Activated CD4-positive, CD25-positive, alpha-beta regulatory T cell (primary cell): Measurements from ENCODE around the gene FBXO34.
A peak's percentile ranks its signal among the peaks of the same experiment; 100 is the strongest.

Experiments
- DNase-seq, 4 experiments: peaks; one replicate each; lab custom pipeline; 2025; lab: John Stamatoyannopoulos, UW

FBXO34 gene

DNA sequence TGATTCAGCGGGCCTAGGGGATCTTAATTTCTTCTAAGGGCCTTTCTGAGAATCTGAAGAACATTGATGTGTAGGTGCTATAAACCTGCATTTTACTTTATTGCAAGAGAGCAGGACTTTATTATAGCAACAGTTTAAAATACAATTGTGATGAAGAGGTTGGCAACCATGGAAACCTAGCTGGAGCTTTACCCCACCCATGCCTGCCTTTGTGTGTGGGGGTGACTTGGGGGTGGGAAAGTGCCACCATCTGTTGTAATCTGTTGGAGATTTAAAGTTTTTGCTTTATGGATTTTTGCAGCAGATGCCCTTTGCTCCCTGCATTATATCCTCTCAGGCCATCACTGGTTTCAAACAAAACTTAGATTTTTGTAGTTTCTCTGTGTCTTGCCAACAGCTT is 75.8 kb downstream of the FBXO34 start:
- DNase-seq = no peak

DNA sequence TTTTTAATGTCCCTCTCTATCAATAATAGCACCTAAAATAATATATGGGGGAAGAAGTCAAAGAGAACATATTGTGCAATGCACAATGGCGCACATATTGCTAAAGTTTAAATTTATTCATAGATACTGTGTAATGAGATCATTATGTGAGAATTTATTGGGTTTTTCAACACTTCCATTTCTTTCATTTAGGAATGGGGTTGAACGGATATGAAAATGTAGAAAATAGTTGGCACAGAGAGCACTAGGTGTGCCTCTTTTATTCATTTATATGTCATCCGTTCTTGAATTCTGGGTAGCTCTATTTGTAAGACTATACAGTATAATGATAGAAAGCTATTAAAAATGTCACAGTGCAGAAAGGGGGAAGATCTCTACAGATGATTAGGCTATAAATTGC is 76.5 kb downstream of the FBXO34 start:
- DNase-seq = no peak

DNA sequence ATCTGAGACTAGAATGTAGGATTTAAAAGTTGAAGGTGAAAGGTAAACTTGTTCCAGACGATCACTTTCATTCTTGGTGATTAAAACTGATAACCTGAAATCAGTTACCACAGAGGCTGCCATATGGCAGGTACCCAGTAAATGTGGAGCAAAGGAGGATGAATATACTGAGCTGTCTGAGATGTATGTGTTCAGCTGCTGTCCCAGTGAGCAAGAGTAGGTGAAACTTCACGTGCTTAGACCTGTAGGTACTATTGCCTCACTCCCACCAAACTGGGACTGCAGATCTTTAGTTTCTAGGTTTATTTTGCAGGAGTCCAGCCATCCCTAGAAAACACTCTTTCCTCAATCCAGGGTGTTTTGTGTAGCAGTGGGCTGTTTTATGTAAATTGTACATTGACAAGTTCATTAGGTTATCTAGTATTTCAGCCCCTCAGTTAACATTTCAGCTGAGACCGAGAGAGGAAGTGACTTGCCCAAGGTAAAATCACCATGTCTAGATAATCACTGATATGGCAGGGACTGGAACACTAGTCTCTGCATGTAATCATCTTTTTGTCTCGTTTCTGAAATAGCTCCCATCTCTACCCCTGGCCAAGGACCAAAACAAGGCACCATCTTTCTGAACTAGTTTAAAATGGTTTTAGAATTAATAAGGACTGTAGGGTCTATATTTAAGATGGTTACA is 77.7 kb downstream of the FBXO34 start:
- DNase-seq = no peak

DNA sequence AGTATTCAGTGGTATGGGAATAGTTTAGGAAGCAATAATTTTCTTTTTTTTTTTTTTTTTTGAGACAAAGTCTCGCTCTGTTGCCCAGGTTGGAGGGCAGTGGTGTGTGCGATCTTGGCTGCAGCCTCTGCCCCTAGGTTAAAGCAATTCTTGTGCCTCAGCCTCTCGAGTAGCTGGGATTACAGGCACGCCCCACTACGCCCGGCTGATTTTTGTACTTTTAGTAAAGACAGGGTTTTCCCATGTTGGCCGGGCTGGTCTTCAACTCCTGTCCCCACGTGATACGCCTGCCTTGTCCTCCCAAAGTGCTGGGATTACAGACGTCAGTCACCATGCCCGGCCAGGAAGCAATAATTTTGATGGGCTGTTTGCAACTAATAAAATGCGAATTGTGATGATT is 78.3 kb downstream of the FBXO34 start:
- no peak for DNase-seq

DNA sequence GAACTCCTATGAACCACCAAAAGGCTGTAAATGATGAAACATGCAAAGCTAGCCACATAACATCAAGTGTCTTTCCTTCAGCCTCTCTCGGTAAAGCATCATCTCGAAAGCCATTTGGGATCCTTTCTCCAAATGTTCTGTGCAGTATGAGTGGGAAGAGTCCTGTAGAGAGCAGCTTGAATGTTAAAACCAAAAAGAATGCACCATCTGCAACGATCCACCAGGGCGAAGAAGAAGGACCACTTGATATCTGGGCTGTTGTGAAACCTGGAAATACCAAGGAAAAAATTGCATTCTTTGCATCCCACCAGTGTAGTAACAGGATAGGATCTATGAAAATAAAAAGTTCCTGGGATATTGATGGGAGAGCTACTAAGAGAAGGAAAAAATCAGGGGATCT is 79.2 kb downstream of the FBXO34 start:
- no peak for DNase-seq

DNA sequence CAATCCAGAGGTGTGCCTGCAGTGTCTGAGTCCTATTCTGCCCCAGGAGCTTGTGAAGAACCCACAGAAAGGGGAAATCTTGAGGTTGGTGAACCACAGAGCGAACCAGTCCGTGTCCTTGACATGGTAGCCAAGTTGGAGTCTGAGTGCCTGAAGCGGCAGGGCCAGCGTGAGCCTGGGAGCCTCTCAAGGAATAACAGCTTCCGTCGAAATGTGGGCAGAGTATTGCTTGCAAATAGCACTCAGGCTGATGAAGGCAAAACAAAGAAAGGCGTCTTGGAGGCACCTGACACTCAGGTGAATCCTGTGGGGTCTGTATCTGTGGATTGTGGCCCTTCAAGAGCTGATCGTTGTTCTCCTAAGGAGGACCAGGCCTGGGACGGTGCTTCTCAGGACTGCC is 79.9 kb downstream of the FBXO34 start:
- DNase-seq = no peak

DNA sequence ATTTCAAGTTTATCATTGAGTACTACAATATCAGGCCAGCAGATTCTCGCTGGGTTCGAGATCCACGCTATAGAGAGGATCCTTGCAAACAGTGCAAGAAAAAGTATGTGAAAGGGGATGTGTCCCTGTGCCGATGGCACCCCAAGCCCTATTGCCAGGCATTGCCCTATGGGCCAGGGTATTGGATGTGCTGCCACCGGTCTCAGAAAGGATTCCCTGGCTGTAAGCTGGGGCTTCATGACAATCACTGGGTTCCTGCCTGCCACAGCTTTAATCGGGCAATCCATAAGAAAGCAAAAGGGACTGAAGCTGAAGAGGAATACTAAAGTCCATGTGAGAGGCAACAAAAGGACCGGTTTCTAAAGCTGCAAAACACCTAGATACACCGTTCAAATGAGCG is 81.0 kb downstream of the FBXO34 start:
- no peak for DNase-seq

DNA sequence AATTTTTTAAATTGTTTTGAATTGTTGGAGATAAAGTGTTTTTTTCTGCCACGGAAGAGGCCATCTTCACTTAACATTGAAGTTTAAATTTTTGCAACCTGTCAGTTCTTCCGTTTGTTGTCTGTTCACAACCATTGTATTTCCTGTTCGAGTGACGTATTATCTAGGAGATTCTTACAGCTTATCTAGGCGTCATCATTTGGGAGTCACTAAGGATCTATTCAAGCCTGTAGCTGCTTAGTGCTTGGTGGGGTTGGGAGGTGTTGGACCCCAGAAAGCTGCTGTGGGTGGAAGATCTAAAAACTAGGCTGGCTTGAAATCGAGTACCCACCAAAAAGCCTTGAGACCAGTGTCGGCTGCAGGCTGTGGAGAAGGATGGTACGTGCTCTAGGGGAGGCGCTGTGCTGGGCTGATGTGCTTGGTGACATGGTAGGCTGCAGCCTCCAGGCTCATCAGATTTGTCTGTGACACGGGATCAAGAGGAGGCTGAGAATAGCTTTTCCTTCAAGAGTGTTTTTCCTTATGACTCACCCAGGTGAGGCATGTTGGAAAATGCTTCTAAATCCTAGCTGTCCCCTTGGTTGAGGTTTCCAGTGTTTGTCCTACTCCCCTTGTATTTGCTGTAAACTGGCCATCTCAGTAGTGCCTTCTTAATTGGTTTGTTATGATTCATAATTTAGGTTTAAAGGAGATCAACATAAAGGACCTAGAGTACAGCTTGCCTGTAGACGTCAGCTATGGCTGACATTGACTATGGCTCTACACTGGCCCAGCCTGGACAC is 82.7 kb downstream of the FBXO34 start:
- no peak for DNase-seq

DNA sequence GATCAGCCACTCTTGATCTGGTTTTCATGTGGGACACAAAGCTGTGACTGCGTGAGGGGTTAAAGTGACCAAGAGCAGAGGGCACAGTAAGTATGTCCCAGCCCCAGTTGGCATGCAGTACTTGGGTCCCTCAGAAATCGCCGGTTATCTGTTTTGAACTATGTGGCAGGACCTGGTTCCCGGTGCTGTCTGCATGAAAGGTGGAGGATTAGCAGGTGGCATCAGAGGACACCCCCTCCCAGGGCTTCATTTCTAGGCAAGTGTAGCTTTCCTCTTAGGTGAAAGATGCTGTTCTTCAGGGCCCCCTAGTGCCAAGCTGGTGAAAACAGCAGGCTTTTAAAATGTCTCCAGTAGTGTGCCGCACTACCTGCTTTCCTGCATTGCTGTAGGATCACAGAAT is 83.3 kb downstream of the FBXO34 start:
- DNase-seq = peak in 3 of 4 experiments; percentile 18 to 48 (median 19)

DNA sequence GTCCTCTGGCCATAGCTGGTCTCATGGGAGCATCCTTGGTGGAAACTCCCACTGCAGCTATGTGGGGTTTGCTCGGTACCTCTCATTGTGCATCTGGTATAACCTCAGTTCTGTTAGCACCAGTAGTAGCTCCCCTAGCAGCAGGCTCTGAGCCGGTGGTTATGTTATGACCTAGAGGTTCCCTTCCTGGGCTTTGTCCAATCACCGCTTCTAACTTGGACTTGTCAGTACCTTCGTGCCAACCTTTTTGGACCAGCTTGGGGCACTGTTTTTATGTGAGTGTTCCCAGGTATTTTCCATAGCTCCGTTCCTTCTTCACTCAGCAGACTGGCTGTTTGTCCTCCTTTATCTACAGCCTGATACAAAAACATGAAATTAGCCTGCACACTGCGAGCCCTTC is 84.7 kb downstream of the FBXO34 start:
- DNase-seq = no peak

DNA sequence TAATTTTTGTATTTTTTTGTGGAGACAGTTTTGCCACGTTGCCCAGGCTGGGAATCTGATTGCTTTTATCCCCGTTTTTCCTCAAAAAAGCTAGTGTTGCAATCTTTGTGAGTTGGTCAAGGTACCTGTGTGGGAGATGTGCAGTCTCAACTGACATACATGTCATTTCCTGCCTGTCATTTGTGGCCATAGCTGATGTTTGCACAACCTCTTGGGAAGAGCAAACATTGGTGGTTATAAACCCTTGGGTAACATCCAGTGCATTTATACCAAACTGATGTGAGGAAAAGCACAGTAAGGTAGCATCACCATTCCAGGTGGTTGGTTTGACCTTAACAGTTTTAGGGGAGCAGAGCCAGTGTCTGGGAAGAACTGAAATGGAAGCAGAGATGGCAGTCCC is 85.7 kb downstream of the FBXO34 start:
- DNase-seq = no peak

DNA sequence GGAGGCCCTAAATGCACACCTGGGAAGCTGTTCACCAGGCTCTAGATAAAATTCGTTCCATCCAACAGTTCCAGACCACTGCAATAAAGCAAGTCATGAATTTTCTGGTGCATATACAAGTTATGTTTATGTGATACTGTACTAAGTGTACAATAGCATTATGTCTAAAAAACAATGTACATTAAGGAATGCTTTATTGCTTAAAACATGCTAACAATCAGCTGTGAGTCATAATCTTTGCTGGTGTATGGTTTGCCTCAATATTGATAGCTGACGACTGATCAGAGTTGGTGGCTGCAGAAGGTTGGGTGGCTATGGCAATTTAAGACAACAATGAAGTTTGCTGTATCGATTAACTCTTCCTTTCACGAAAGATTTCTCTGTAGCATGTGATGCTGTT is 88.1 kb downstream of the FBXO34 start:
- no peak for DNase-seq

DNA sequence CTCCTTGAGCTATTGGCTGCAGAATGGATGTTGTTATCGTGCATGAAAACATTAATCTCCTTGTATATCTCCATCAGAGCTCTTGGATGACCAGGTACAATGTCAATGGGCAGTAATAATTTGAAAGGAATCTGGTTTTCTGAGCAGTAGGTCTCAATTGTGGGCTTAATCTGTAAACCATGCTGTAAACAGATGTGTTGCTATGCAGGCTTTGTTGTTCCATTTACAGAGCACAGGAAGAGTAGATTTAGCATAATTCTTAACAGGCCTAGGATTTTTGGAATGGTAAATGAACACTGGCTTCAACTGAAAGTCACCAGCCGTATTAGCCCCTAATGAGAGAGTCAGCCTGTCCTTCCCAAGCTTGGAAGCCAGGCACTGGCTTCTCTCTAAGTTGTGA is 90.0 kb downstream of the FBXO34 start:
- no peak for DNase-seq

DNA sequence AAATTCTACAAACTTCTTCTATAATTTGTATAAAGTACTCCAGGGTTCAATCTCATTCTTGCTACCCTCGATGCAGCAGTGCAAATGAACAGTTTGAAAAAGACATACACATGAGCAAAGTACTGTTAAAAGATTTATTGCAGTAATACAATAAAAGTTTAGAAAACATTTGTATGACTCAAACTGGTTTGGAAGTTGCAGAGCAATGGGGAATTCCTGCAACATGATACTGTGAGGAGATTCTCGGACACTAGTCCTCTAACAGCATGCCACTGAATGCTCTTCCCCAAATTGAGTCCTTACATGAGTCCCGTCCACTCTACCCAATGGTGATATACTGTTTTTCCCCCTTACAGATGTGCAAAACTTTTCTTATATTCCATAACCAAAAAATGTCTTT is 95.0 kb downstream of the FBXO34 start:
- DNase-seq = no peak

DNA sequence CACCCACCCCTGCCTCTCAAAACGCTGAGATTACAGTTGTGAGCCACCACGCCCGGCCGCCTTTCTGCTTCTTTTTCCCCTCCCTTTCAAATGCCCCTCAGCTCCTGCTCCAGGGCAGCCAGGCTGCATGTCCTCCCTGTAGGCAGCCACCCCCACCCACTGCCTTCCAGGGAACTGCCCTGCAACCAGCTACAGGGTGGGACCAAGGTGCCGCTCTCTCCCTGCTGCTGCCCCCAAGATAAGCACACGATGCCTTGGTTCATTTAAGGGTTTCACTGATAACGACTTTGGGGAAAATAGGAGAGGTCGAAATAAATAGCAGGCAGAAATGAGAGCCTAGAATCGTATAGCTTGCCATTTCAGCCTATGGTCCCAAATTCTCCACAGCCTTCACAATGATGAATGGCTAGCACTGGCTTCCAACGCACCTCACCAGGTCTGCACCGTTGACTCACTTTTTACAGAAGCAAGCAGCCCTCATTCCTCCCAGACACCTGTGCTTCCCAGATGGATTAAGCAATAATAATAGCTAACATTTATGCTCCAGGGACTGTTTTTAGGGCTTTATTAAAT is 99.7 kb downstream of the FBXO34 start:
- DNase-seq = no peak

DNA sequence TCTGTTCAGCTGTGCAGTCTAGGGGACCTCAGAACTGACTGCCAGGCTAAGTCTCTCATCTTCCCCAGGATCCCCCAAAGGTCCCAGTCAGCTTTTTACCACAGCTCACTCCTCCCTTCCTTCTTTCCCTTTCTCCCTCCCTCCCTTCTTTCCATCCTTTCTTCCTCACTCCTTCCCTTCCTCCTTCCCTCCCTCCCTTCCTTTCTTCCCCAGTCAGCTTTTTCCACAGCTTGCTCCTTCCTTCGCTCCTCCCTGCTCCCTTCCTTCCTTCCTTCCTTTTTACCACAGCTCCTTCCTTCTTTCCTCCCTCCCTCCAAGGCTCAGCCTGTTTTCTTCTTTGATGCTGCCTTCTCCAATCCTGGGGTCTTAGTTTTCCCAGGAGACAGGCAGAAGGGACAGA is 101.2 kb downstream of the FBXO34 start:
- DNase-seq = no peak

DNA sequence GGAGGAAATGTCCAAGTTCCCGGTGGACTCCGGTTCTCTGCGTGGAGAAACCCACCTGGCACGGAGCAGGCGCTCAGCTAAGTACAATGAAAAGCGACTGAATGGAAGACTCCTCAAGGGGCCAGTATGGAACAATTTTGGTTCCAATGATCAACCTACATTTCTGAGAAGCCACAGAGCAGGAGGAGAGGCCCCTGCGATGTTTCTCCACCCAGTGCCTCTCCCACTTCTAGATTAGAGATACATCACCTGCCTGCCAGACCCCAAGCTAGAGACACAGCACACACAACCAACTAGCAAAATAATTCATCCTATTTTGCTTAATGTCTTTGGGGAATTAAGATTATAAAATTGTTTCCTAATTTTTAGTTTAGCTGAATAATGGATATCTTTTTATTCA is 101.6 kb downstream of the FBXO34 start:
- no peak for DNase-seq

DNA sequence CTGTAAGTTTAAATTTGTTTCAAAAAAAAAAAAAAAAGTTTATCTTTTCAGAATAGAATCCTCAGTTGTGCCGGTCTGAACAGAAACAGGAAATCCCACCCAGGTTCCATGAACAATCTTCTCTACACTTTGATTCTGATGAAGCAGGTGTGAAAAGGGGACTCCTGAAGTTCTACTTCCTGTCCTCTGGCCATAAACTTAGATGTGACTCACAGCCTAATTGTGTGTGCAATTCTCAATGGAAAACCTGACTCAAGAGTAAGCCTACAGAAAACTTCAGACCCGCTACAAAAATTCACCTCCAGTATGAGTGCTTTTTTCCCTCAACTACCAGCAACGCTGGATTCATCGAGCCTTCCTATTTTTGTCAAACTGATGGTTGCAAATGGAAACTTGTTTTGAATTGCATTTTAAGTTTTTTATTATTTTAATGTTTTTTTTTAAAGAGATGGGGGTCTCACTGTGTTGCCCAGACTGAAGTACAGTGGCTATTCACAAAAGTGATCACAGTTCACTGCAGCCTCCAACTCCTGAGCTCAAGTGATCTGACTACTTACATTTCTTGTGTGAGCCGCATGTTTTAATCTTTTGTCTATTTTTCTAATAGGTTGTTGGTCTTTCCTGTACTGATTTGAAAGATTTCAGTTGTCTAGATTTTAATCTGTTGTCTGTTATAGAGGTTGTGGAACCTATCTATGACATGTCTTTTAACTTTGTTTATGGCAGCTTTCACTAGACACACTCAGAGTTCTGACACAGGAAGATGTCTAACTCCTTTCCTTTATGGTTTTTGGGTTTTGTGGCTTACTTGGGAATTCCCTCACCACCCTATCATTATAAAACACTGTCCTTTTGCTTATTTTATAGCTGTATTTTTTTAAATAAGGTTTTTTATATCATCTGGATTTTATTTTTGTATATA is 102.8 kb downstream of the FBXO34 start:
- no peak for DNase-seq

DNA sequence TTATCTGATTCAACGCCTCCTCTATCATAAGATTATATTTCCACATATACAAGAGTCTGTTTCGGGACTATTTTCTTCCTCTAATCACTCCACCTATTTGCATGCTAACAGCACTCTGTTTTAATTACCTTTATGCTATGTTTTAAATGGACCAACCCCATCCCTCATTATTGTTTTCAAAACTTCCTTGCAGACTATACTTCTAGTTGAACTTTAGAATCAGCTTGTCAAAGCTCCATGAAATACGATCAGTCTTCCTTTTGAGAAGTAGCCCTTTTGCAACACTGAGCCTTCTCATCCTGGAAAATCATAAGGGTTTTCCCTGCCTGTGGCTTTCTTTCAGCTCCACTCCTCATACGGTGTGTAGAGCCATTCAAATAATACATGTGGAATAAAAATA is 103.5 kb downstream of the FBXO34 start:
- DNase-seq = no peak

DNA sequence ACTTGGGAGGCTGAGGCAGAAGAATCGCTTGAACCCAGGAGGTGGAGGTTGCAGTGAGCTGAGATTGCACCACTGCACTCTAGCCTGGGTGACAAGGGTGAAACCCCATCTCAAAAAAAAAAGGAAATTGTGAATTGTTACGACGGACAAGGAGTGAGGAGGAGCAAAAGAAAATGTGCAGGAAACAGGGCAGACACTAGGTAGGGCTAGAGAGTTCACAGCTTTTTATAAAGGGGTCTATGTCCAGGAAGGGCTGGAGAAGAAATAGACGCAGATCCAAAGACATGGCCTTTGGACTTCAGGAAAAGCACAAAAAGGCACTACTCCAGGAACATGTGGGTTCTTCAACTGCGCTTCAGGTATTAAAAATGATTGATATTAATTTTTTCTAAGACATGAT is 106.0 kb downstream of the FBXO34 start:
- DNase-seq = no peak

DNA sequence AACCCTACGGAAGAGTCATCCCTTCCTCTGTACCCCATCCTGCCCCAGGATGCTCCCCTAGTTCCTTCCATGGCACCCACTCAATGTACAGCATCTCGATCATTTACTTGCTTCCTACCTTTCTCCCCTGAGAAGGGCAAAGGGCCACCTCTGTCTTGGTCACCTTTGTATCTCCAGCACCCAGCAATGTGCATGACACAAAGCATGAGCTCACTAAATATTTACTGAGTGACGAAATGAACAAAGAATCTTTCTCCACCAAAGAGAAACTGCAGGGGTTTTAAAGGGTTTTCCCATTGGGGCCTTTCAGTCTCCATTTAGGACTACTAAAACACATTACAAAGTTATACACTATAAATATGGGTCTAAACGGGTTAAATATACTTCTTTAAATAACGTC is 109.8 kb downstream of the FBXO34 start:
- DNase-seq = no peak

DNA sequence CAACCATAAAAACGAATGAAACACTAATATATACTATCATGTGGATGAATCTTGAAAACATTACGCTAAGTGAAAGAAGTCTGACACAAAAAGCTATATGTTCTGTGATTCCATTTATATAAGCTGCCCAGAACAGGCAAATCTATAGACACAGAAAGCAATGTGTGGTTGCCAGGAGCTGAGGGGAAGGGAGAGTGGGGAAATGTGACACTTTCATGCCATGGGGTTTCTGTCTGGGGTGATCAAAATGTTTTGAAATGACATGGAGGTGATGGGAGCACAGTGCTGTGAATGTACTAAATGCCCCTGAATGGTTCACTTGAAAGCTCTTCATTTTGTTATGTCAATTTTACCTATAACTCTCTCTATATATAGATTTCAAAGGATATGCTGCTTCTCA is 110.3 kb downstream of the FBXO34 start:
- no peak for DNase-seq
